ENCODE data around the gene ATP6V0D1.
"Not testable (repeated sequence)": the region's sequence is repeated elsewhere in the genome, so short reads cannot be mapped to it uniquely, and the experiment has no call there.

The ATP6V0D1 gene

GRCh38 chr16:67490335-67491096 lies 9.6 kb upstream of the ATP6V0D1 start:
- Histone ChIP-seq H3K9me3 (ENCODE audit: control insufficient read depth in 1 of 2, low read length in 2 of 2) (no peaks in the 10 kb centered on the region), H3K36me3 (ENCODE audit: control insufficient read depth in 1 of 2, insufficient read depth in 2 of 2, low read length in 2 of 2) (no peaks in the 10 kb centered on the region), H3K4me3 (ENCODE audit: low read depth in 1 of 2, low read length in 2 of 2) (no peak overlapping the region), H3K27me3 (ENCODE audit: low read depth, low read length) (no peaks in the 10 kb centered on the region), H3K4me1 (ENCODE audit: control insufficient read depth in 1 of 2, insufficient read depth in 2 of 2, low read length in 2 of 2) (peaks cover 12 to 34% of the 10 kb centered on the region in 2 donors), H3K27ac (ENCODE audit: low read length) (peak overlapping the region; percentile 42)

GRCh38 chr16:67489401-67490083 lies 8.6 kb upstream of the ATP6V0D1 start:
- H3K4me1 ChIP-seq (ENCODE audit: control insufficient read depth in 1 of 2, insufficient read depth in 2 of 2, low read length in 2 of 2), result peaks cover 12 to 34% of the 10 kb centered on the region in 2 donors
- peak overlapping the region; percentile 42 for H3K27ac ChIP-seq (ENCODE audit: low read length)
- H3K9me3 ChIP-seq (ENCODE audit: control insufficient read depth in 1 of 2, low read length in 2 of 2), result no peaks in the 10 kb centered on the region

GRCh38 chr16:67487561-67487960 lies 6.6 kb upstream of the ATP6V0D1 start:
- H3K4me1 ChIP-seq (ENCODE audit: control insufficient read depth in 1 of 2, insufficient read depth in 2 of 2, low read length in 2 of 2), result peaks cover 12 to 33% of the 10 kb centered on the region in 2 donors
- H3K27me3 ChIP-seq (ENCODE audit: low read depth, low read length); H3K36me3 ChIP-seq (ENCODE audit: control insufficient read depth in 1 of 2, insufficient read depth in 2 of 2, low read length in 2 of 2); H3K27ac ChIP-seq (ENCODE audit: low read length); H3K9me3 ChIP-seq (ENCODE audit: control insufficient read depth in 1 of 2, low read length in 2 of 2); H3K4me3 ChIP-seq (ENCODE audit: low read depth in 1 of 2, low read length in 2 of 2): not testable (repeated sequence)

More at GRCh38 chr16:67489401-67490083, 8.6 kb upstream of the ATP6V0D1 start:
- no peak overlapping the region for H3K4me3 ChIP-seq (ENCODE audit: low read depth in 1 of 2, low read length in 2 of 2)
- no peaks in the 10 kb centered on the region for H3K27me3 ChIP-seq (ENCODE audit: low read depth, low read length)
- peaks cover 0 to 1% of the 10 kb centered on the region in 2 donors for H3K36me3 ChIP-seq (ENCODE audit: control insufficient read depth in 1 of 2, insufficient read depth in 2 of 2, low read length in 2 of 2)

GRCh38 chr16:67486805-67487204 lies 5.8 kb upstream of the ATP6V0D1 start:
- Histone ChIP-seq H3K4me1 (ENCODE audit: control insufficient read depth in 1 of 2, insufficient read depth in 2 of 2, low read length in 2 of 2) (peaks cover 12 to 40% of the 10 kb centered on the region in 2 donors), H3K9me3 (ENCODE audit: control insufficient read depth in 1 of 2, low read length in 2 of 2) (no peaks in the 10 kb centered on the region), H3K4me3 (ENCODE audit: low read depth in 1 of 2, low read length in 2 of 2) (no peak overlapping the region), H3K36me3 (ENCODE audit: control insufficient read depth in 1 of 2, insufficient read depth in 2 of 2, low read length in 2 of 2) (peaks cover 0 to 9% of the 10 kb centered on the region in 2 donors), H3K27ac (ENCODE audit: low read length) (no peak overlapping the region), H3K27me3 (ENCODE audit: low read depth, low read length) (no peaks in the 10 kb centered on the region)

- Histone ChIP-seq H3K27me3 (ENCODE audit: low read depth, low read length) (no peaks in the 10 kb centered on the region), H3K9me3 (ENCODE audit: control insufficient read depth in 1 of 2, low read length in 2 of 2) (no peaks in the 10 kb centered on the region), H3K4me3 (ENCODE audit: low read depth in 1 of 2, low read length in 2 of 2) (no peak overlapping the region), H3K36me3 (ENCODE audit: control insufficient read depth in 1 of 2, insufficient read depth in 2 of 2, low read length in 2 of 2) (peaks cover 0 to 16% of the 10 kb centered on the region in 2 donors), H3K4me1 (ENCODE audit: control insufficient read depth in 1 of 2, insufficient read depth in 2 of 2, low read length in 2 of 2) (peaks cover 4 to 29% of the 10 kb centered on the region in 2 donors), H3K27ac (ENCODE audit: low read length) (no peak overlapping the region)
These were observed 3.0 kb upstream of the ATP6V0D1 start for GRCh38 chr16:67483731-67484525.

- peaks cover 4 to 31% of the 10 kb centered on the region in 2 donors for H3K4me1 ChIP-seq (ENCODE audit: control insufficient read depth in 1 of 2, insufficient read depth in 2 of 2, low read length in 2 of 2)
- H3K36me3 ChIP-seq (ENCODE audit: control insufficient read depth in 1 of 2, insufficient read depth in 2 of 2, low read length in 2 of 2), result peaks cover 0 to 16% of the 10 kb centered on the region in 2 donors
- no peaks in the 10 kb centered on the region for H3K27me3 ChIP-seq (ENCODE audit: low read depth, low read length)
- H3K4me3 ChIP-seq (ENCODE audit: low read depth in 1 of 2, low read length in 2 of 2), result peak within 1 kb of the TSS; percentile 67 to 99
- H3K27ac ChIP-seq (ENCODE audit: low read length), result no peak within 1 kb of the TSS
- no peaks in the 10 kb centered on the region for H3K9me3 ChIP-seq (ENCODE audit: control insufficient read depth in 1 of 2, low read length in 2 of 2)
These were observed 2.2 kb upstream of the ATP6V0D1 start, which contains the start of gene AGRP for GRCh38 chr16:67483150-67483549. AGRP (minus strand) TSS chr16:67483547; CDS start chr16:67483398, 149 bp downstream.

GRCh38 chr16:67482233-67482924 lies 1.4 kb upstream of the ATP6V0D1 start:
- no peaks in the 10 kb centered on the region for H3K27me3 ChIP-seq (ENCODE audit: low read depth, low read length)
- H3K27ac ChIP-seq (ENCODE audit: low read length), result peak overlapping the region; percentile 77
- H3K36me3 ChIP-seq (ENCODE audit: control insufficient read depth in 1 of 2, insufficient read depth in 2 of 2, low read length in 2 of 2), result peaks cover 0 to 16% of the 10 kb centered on the region in 2 donors
- peaks cover 4 to 31% of the 10 kb centered on the region in 2 donors for H3K4me1 ChIP-seq (ENCODE audit: control insufficient read depth in 1 of 2, insufficient read depth in 2 of 2, low read length in 2 of 2)
- no peaks in the 10 kb centered on the region for H3K9me3 ChIP-seq (ENCODE audit: control insufficient read depth in 1 of 2, low read length in 2 of 2)
- peak overlapping the region; percentile 67 to 99 for H3K4me3 ChIP-seq (ENCODE audit: low read depth in 1 of 2, low read length in 2 of 2)

GRCh38 chr16:67481561-67482232 lies 740 bp upstream of the ATP6V0D1 start:
- H3K27ac ChIP-seq (ENCODE audit: low read length), result peak overlapping the region; percentile 77

GRCh38 chr16:67477960-67478554 lies 2.9 kb downstream of the ATP6V0D1 start:
- no peak overlapping the region for H3K4me3 ChIP-seq (ENCODE audit: low read depth in 1 of 2, low read length in 2 of 2)
- no peaks in the 10 kb centered on the region for H3K27me3 ChIP-seq (ENCODE audit: low read depth, low read length)
- H3K9me3 ChIP-seq (ENCODE audit: control insufficient read depth in 1 of 2, low read length in 2 of 2), result no peaks in the 10 kb centered on the region
- H3K27ac ChIP-seq (ENCODE audit: low read length), result no peak overlapping the region
- peaks cover 4 to 6% of the 10 kb centered on the region in 2 donors for H3K36me3 ChIP-seq (ENCODE audit: control insufficient read depth in 1 of 2, insufficient read depth in 2 of 2, low read length in 2 of 2)
- peaks cover 4 to 45% of the 10 kb centered on the region in 2 donors for H3K4me1 ChIP-seq (ENCODE audit: control insufficient read depth in 1 of 2, insufficient read depth in 2 of 2, low read length in 2 of 2)

More at GRCh38 chr16:67481561-67482232, 740 bp upstream of the ATP6V0D1 start:
- no peaks in the 10 kb centered on the region for H3K9me3 ChIP-seq (ENCODE audit: control insufficient read depth in 1 of 2, low read length in 2 of 2)
- H3K27me3 ChIP-seq (ENCODE audit: low read depth, low read length), result no peaks in the 10 kb centered on the region
- H3K4me1 ChIP-seq (ENCODE audit: control insufficient read depth in 1 of 2, insufficient read depth in 2 of 2, low read length in 2 of 2), result peaks cover 4 to 31% of the 10 kb centered on the region in 2 donors
- H3K4me3 ChIP-seq (ENCODE audit: low read depth in 1 of 2, low read length in 2 of 2), result peak overlapping the region; percentile 67 to 99
- peaks cover 0 to 16% of the 10 kb centered on the region in 2 donors for H3K36me3 ChIP-seq (ENCODE audit: control insufficient read depth in 1 of 2, insufficient read depth in 2 of 2, low read length in 2 of 2)

Measured in muscle layer of duodenum (tissue), 2 donors.